CD14-positive monocyte (primary cell): ENCODE measurements around the gene BCAT1. TPM values are rescaled to one million over a fixed set of nuclear protein-coding genes. Genes with fewer than 3 reads are reported as not detected.

Experiments used
- DNase-seq, 3 donors: peaks; one replicate each; pipeline ENCODE4 v3.0.0-alpha.2; 2011 to 2022
- H2AFZ ChIP-seq: 2 replicates; pipeline ENCODE4 v1.6.0; 2012; ENCODE audit warnings: mild to moderate bottlenecking, low read depth, low read length, inconsistent platforms; ENCODE audit not compliant: insufficient read depth, poor library complexity, severe bottlenecking
- H3K27ac ChIP-seq, 2 donors: 1 replicate in 1 of 2; 2 replicates in 1 of 2; pipeline ENCODE4 v1.5.1; 2012 to 2013; ENCODE audit warnings: low read length in 2 of 2, control low read depth in 1 of 2, inconsistent platforms in 1 of 2, low read depth in 1 of 2, mild to moderate bottlenecking in 1 of 2
- H3K27me3 ChIP-seq, 2 donors: one replicate each; pipeline versions ENCODE4 v1.6.0 to v1.6.1; 2011 to 2013; ENCODE audit warnings: low read length in 2 of 2; ENCODE audit not compliant: control insufficient read depth in 2 of 2, insufficient read depth in 2 of 2
- H3K36me3 ChIP-seq, 2 donors: replicated peaks in 1 of 2; 1 replicate in 1 of 2; 2 replicates in 1 of 2; pipeline versions ENCODE4 v1.5.1 to v1.6.1; 2012 to 2013; ENCODE audit warnings: low read length in 2 of 2, control low read depth in 1 of 2, inconsistent platforms in 1 of 2, mild to moderate bottlenecking in 1 of 2; ENCODE audit not compliant: insufficient read depth in 2 of 2, control insufficient read depth in 1 of 2
- H3K4me1 ChIP-seq, 2 donors: 1 replicate in 1 of 2; 2 replicates in 1 of 2; pipeline versions ENCODE4 v1.5.1 to v1.6.1; 2012 to 2013; ENCODE audit warnings: low read length in 2 of 2, control low read depth in 1 of 2, inconsistent platforms in 1 of 2, mild to moderate bottlenecking in 1 of 2, moderate library complexity in 1 of 2; ENCODE audit not compliant: insufficient read depth in 2 of 2, control insufficient read depth in 1 of 2
- H3K4me2 ChIP-seq: replicated peaks from 2 replicates; pipeline ENCODE3; 2012; ENCODE audit warnings: low read length, moderate library complexity, mild to moderate bottlenecking; ENCODE audit not compliant: poor library complexity, severe bottlenecking; ENCODE audit errors: extremely low read depth
- H3K4me3 ChIP-seq, 3 experiments: fragments of 200-600 bp in 1 of 3; sonication (generic) in 1 of 3; replicated peaks in 1 of 3; 1 replicate in 2 of 3; 2 replicates in 1 of 3; pipeline ENCODE4 v1.5.1; 2011 to 2013; ENCODE audit warnings: low read length in 3 of 3, mild to moderate bottlenecking in 3 of 3, control low read depth in 2 of 3, low read depth in 2 of 3, inconsistent platforms in 1 of 3, moderate library complexity in 1 of 3
- H3K79me2 ChIP-seq: 2 replicates; pipeline ENCODE4 v1.6.0; 2012; ENCODE audit warnings: mild to moderate bottlenecking, control low read depth, inconsistent platforms, low read length, moderate library complexity; ENCODE audit not compliant: insufficient read depth
- H3K9ac ChIP-seq: 2 replicates; pipeline ENCODE4 v1.6.0; 2017; ENCODE audit warnings: low read length, mild to moderate bottlenecking; ENCODE audit not compliant: insufficient read depth, poor library complexity, severe bottlenecking
- H3K9me3 ChIP-seq, 2 donors: replicated peaks in 1 of 2; 1 replicate in 1 of 2; 2 replicates in 1 of 2; pipeline versions ENCODE4 v1.5.1 to v1.6.1; 2012 to 2013; ENCODE audit warnings: low read length in 2 of 2, control low read depth in 1 of 2; ENCODE audit not compliant: control insufficient read depth in 1 of 2, insufficient read depth in 1 of 2
- H4K20me1 ChIP-seq: 2 replicates; pipeline ENCODE4 v1.6.0; 2012; ENCODE audit warnings: mild to moderate bottlenecking, low read length, control low read depth, moderate library complexity; ENCODE audit not compliant: insufficient read depth
- H3K27ac Mint-ChIP-seq, 7 donors: one replicate each; pipeline ENCODE4 v1.8.0; 2020; ENCODE audit warnings: mild to moderate bottlenecking in 7 of 7, mixed read lengths in 7 of 7, moderate library complexity in 6 of 7, inconsistent platforms in 2 of 7
- H3K27me3 Mint-ChIP-seq, 3 donors: one replicate each; pipeline ENCODE4 v1.8.0; 2021 to 2022; ENCODE audit warnings: low read depth in 3 of 3, mild to moderate bottlenecking in 3 of 3, mixed read lengths in 3 of 3, moderate library complexity in 3 of 3, inconsistent platforms in 1 of 3
- H3K36me3 Mint-ChIP-seq, 2 donors: one replicate each; pipeline ENCODE4 v1.8.0; 2020; ENCODE audit warnings: mixed read lengths in 2 of 2, inconsistent platforms in 1 of 2, mild to moderate bottlenecking in 1 of 2
- H3K4me1 Mint-ChIP-seq: one replicate; pipeline ENCODE4 v1.8.0; 2020; ENCODE audit warnings: mild to moderate bottlenecking, mixed read lengths
- H3K4me3 Mint-ChIP-seq, 2 donors: one replicate each; pipeline ENCODE4 v1.8.0; 2020; ENCODE audit warnings: mild to moderate bottlenecking in 2 of 2, mixed read lengths in 2 of 2, moderate library complexity in 1 of 2
- H3K9me3 Mint-ChIP-seq, 7 donors: one replicate each; pipeline ENCODE4 v1.8.0; 2020 to 2022; ENCODE audit warnings: mixed read lengths in 7 of 7, mild to moderate bottlenecking in 6 of 7, moderate library complexity in 6 of 7, inconsistent platforms in 2 of 7
- CTCF ChIP-seq: fragments of 200-600 bp; IDR thresholded peaks from one replicate; pipeline ENCODE4 v1.8.0; 2022; ENCODE audit warnings: antibody characterized with exemption, mild to moderate bottlenecking
- WGBS: methylation state at CpG from one replicate; pipeline ENCODE4 v1.1.5; 2013; ENCODE audit warnings: missing lambda C conversion rate; ENCODE audit not compliant: insufficient coverage; 5-methylcytosine and 5-hydroxymethylcytosine counted together
- intact Hi-C, 2 donors: fragments of 100-400 bp; cut with micrococcal nuclease; formaldehyde crosslinking; loops; one replicate each; pipeline versions ENCODE4 v1.15.0 to v1.15.1; 2023
- polyA plus RNA-seq, 3 donors: library from polyadenylated mRNA; depleted of rRNA in 1 of 3; unstranded in 2 of 3; stranded (reverse) in 1 of 3; fragments of 300-500 nt in 2 of 3; fragments of >200 nt in 1 of 3; fragmentation: Illumina TruSeq in 2 of 3; gene quantifications; 1 replicate in 2 of 3; 2 replicates in 1 of 3; pipeline ENCODE4 v1.2.3, GENCODE V29; 2012 to 2021

The BCAT1 gene
- polyA plus RNA-seq, 3 donors: 3.5 to 16.9 (median 15.2) TPM

GRCh38 chr12:24947541-24948419 lies 1.1 kb downstream of the BCAT1 start:
- no peak overlapping the region for H3K27ac ChIP-seq
- intact Hi-C loops: loop anchor here (5.0 kb wide), 2 partner anchors 45 to 95 kb away; no protein-coding TSS in a partner anchor
- peaks cover 44 to 61% of the 10 kb centered on the region in 2 donors for H3K4me1 ChIP-seq
- no peaks in the 10 kb centered on the region for H3K27me3 ChIP-seq
- peaks cover 7 to 12% (median 11%) of the 10 kb centered on the region in 3 donors for H3K27me3 Mint-ChIP-seq
- DNase-seq: no peak
- H3K9me3 ChIP-seq: no peaks in the 10 kb centered on the region
- H3K36me3 Mint-ChIP-seq: no peaks in the 10 kb centered on the region
- peak overlapping the region; percentile 54 to 82 (median 71) for H3K4me3 ChIP-seq
- peak overlapping the region; percentile 85 for H2AFZ ChIP-seq
- no peaks in the 10 kb centered on the region for H3K36me3 ChIP-seq
- 0% methylated on average over 2 of the region's 12 CpGs for WGBS
- H3K9me3 Mint-ChIP-seq: no peaks in the 10 kb centered on the region
- H3K4me2 ChIP-seq: peak overlapping the region; percentile 84
- H4K20me1 ChIP-seq: no peaks in the 10 kb centered on the region
- no peaks in the 10 kb centered on the region for H3K79me2 ChIP-seq
- peak overlapping the region; percentile 97 to 99 for H3K4me3 Mint-ChIP-seq
- peaks cover 62% of the 10 kb centered on the region for H3K4me1 Mint-ChIP-seq
- peak overlapping the region in 2 of 7 donors; percentile 30 to 77 for H3K27ac Mint-ChIP-seq
- TF ChIP-seq CTCF: no peak
- H3K9ac ChIP-seq: peak overlapping the region; percentile 63

GRCh38 chr12:24945845-24946244 lies 3.1 kb downstream of the BCAT1 start:
- H3K4me1 ChIP-seq: peaks cover 39 to 55% of the 10 kb centered on the region in 2 donors
- no peak overlapping the region for H3K9ac ChIP-seq
- H3K27me3 Mint-ChIP-seq: peaks cover 7 to 9% (median 9%) of the 10 kb centered on the region in 3 donors
- H3K36me3 Mint-ChIP-seq: no peaks in the 10 kb centered on the region
- no peak overlapping the region for H3K4me3 Mint-ChIP-seq
- H3K4me3 ChIP-seq: peak overlapping the region in 1 of 3 experiments; percentile 82
- no peak overlapping the region for H3K27ac ChIP-seq
- no peaks in the 10 kb centered on the region for H4K20me1 ChIP-seq
- H3K4me1 Mint-ChIP-seq: peaks cover 59% of the 10 kb centered on the region
- H3K36me3 ChIP-seq: no peaks in the 10 kb centered on the region
- TF ChIP-seq CTCF: no peak
- intact Hi-C loops: loop anchor here (5.0 kb wide), 2 partner anchors 44 to 94 kb away; no protein-coding TSS in a partner anchor
- no peak overlapping the region for H2AFZ ChIP-seq
- peak overlapping the region in 5 of 7 donors; percentile 55 to 80 (median 68) for H3K27ac Mint-ChIP-seq
- peak overlapping the region; percentile 6 for H3K4me2 ChIP-seq
- no peaks in the 10 kb centered on the region for H3K9me3 Mint-ChIP-seq
- H3K79me2 ChIP-seq: no peaks in the 10 kb centered on the region
- peak in 1 of 3 donors; percentile 12 for DNase-seq
- H3K27me3 ChIP-seq: no peaks in the 10 kb centered on the region
- H3K9me3 ChIP-seq: no peaks in the 10 kb centered on the region
